ENCODE results near the gene NFAM1. TPM values are rescaled to one million over a fixed set of nuclear protein-coding genes. Genes with fewer than 3 reads are reported as not detected.

The NFAM1 gene
- total and polyA plus RNA-seq, 11 donors, result 0.33 to 13.5 (median 1.2) TPM

GRCh38 chr22:42427167-42427566 is 5.0 kb downstream of the NFAM1 start:
- WGBS, 4 donors, result 54 to 63% (median 60%) methylated on average over 9 of the region's 9 CpGs
- TF ChIP-seq POLR2A (IDR thresholded peaks at IDR 0.05) (no peak), CTCF (IDR thresholded peaks at IDR 0.05) (no peak)
- Histone ChIP-seq H3K4me1 (peaks cover 0 to 12% (median 0%) of the 10 kb centered on the region in 12 donors), H3K4me3 (no peak overlapping the region), H3K27ac (no peak overlapping the region), H3K27me3 (peaks cover 0 to 32% (median 6%) of the 10 kb centered on the region in 9 donors), H3K36me3 (no peaks in the 10 kb centered on the region), H3K9me3 (no peaks in the 10 kb centered on the region)
- intact Hi-C loops (cut with DNase I), result no loop called here
- no peak for DNase-seq
- no peak for ATAC-seq

GRCh38 chr22:42425989-42426355 is 6.2 kb downstream of the NFAM1 start:
- TF ChIP-seq POLR2A (IDR thresholded peaks at IDR 0.05) (no peak), CTCF (IDR thresholded peaks at IDR 0.05) (no peak)
- WGBS, 4 donors, result 82 to 90% (median 87%) methylated on average over 3 of the region's 3 CpGs
- no peaks in the 10 kb centered on the region for H3K9me3 ChIP-seq
- H3K4me3 ChIP-seq, result no peak overlapping the region
- intact Hi-C loops (cut with DNase I), result no loop called here
- DNase-seq (no peak), ATAC-seq (no peak)
- no peak overlapping the region for H3K27ac ChIP-seq
- peaks cover 0 to 6% (median 0%) of the 10 kb centered on the region in 12 donors for H3K4me1 ChIP-seq
- peaks cover 0 to 21% (median 3%) of the 10 kb centered on the region in 9 donors for H3K27me3 ChIP-seq
- no peaks in the 10 kb centered on the region for H3K36me3 ChIP-seq

- Histone ChIP-seq H3K27ac (peak overlapping the region in 1 of 12 donors; percentile 28), H3K27me3 (peaks cover 0 to 21% (median 0%) of the 10 kb centered on the region in 9 donors), H3K9me3 (no peaks in the 10 kb centered on the region), H3K4me1 (peaks cover 0 to 6% (median 0%) of the 10 kb centered on the region in 12 donors), H3K4me3 (no peak overlapping the region), H3K36me3 (no peaks in the 10 kb centered on the region)
- TF ChIP-seq POLR2A (IDR thresholded peaks at IDR 0.05) (no peak), CTCF (IDR thresholded peaks at IDR 0.05) (no peak)
- intact Hi-C loops (cut with DNase I), result no loop called here
- DNase-seq (peak in 1 of 5 donors; percentile 47), ATAC-seq (peak in 3 of 4 donors; percentile 58 to 78 (median 73))
- WGBS, 4 donors, result 52 to 65% (median 60%) methylated on average over 12 of the region's 12 CpGs
Observed at GRCh38 chr22:42425337-42425988, 6.7 kb downstream of the NFAM1 start.

GRCh38 chr22:42419243-42419881 is 12.8 kb downstream of the NFAM1 start:
- Histone ChIP-seq H3K4me3 (peak overlapping the region in 2 of 12 donors; percentile 13 to 18), H3K27ac (peak overlapping the region in 1 of 12 donors; percentile 49), H3K27me3 (peaks cover 0 to 8% (median 0%) of the 10 kb centered on the region in 9 donors), H3K4me1 (peaks cover 0 to 18% (median 0%) of the 10 kb centered on the region in 12 donors), H3K36me3 (no peaks in the 10 kb centered on the region), H3K9me3 (no peaks in the 10 kb centered on the region)
- intact Hi-C loops (cut with DNase I), result loop anchor here in 1 of 10 donors (10.0 kb wide), 1 partner anchor 105 kb away; no protein-coding TSS in a partner anchor
- ATAC-seq (peak in 2 of 4 donors; percentile 51 to 70), DNase-seq (no peak)
- TF ChIP-seq CTCF (IDR thresholded peaks at IDR 0.05) (no peak), POLR2A (IDR thresholded peaks at IDR 0.05) (no peak)
- 56 to 71% (median 65%) methylated on average over 18 of the region's 18 CpGs for WGBS, 4 donors
